SK-N-SH (cell line): ENCODE data around the gene CXXC1. TPM values are rescaled to one million over a fixed set of nuclear protein-coding genes. Genes with fewer than 3 reads are reported as not detected.

Experiments
- CTCF ChIA-PET: fragments of 300-600, 350-600 bp; formaldehyde crosslinking; extraction: SDS; loops from one replicate; lab custom pipeline; 2021; lab: Yijun Ruan, JAX
- POLR2A ChIA-PET: fragments of 350-600 bp; sonication (Branson Sonifier 250); formaldehyde crosslinking; extraction: SDS; loops from one replicate; lab custom pipeline; 2020; ENCODE audit warnings: antibody characterized with exemption, inconsistent platforms; lab: Yijun Ruan, JAX
- DNase-seq: peaks from one replicate; pipeline ENCODE4 v3.0.0; 2012
- H2AFZ ChIP-seq: fragments of 200-600 bp; sonication (generic); 2 replicates; pipeline ENCODE4 v1.8.1; 2016; ENCODE audit warnings: antibody characterized with exemption, mild to moderate bottlenecking, low read depth
- H3F3A ChIP-seq: fragments of 200-600 bp; sonication (generic); replicated peaks from 2 replicates; pipeline ENCODE3; 2016; ENCODE audit warnings: antibody characterized with exemption, mild to moderate bottlenecking; ENCODE audit not compliant: insufficient read depth
- H3K27ac ChIP-seq, 2 experiments: fragments of 200-500 bp in 1 of 2; fragments of 200-600 bp in 1 of 2; sonication (Bioruptor generic) in 1 of 2; sonication (generic), shearing (Covaris generic) in 1 of 2; 2 replicates each; pipeline versions ENCODE4 v1.5.1 to v1.6.1; 2014 to 2016; ENCODE audit warnings: low read depth in 2 of 2, inconsistent platforms in 1 of 2, low read length in 1 of 2, mild to moderate bottlenecking in 1 of 2, mixed read lengths in 1 of 2
- H3K27me3 ChIP-seq: fragments of 200-600 bp; sonication (generic), shearing (Covaris generic); 2 replicates; pipeline ENCODE4 v1.6.1; 2016; ENCODE audit warnings: mixed run types; ENCODE audit not compliant: insufficient read depth
- H3K36me3 ChIP-seq, 2 experiments: fragments of 200-500 bp in 1 of 2; fragments of 200-600 bp in 1 of 2; sonication (Bioruptor generic) in 1 of 2; sonication (generic) in 1 of 2; replicated peaks in 1 of 2; 2 replicates each; pipeline versions ENCODE3 to v1.5.1; 2014 to 2016; ENCODE audit warnings: low read length in 1 of 2, mild to moderate bottlenecking in 1 of 2; ENCODE audit not compliant: insufficient read depth in 2 of 2, control insufficient read depth in 1 of 2
- H3K4me1 ChIP-seq, 2 experiments: fragments of 200-500 bp in 1 of 2; fragments of 200-600 bp in 1 of 2; sonication (Bioruptor generic) in 1 of 2; sonication (generic), shearing (Covaris generic) in 1 of 2; 2 replicates each; pipeline versions ENCODE4 v1.5.1 to v1.6.1; 2014 to 2016; ENCODE audit warnings: low read depth in 1 of 2, low read length in 1 of 2, mixed run types in 1 of 2; ENCODE audit not compliant: insufficient read depth in 2 of 2, control insufficient read depth in 1 of 2
- H3K4me2 ChIP-seq: fragments of 200-600 bp; sonication (generic), shearing (Covaris generic); 2 replicates; pipeline ENCODE4 v1.6.1; 2017; ENCODE audit warnings: mixed run types
- H3K4me3 ChIP-seq, 2 experiments: fragments of 200-500 bp in 1 of 2; fragments of 200-600 bp in 1 of 2; sonication (Bioruptor generic) in 1 of 2; sonication (generic), shearing (Covaris generic) in 1 of 2; 2 replicates each; pipeline versions ENCODE4 v1.5.1 to v1.8.1; 2014 to 2016; ENCODE audit warnings: low read depth in 2 of 2, inconsistent platforms in 1 of 2, low read length in 1 of 2, mild to moderate bottlenecking in 1 of 2, mixed read lengths in 1 of 2, moderate library complexity in 1 of 2
- H3K79me2 ChIP-seq: fragments of 200-600 bp; sonication (generic); 2 replicates; pipeline ENCODE4 v1.8.1; 2017; ENCODE audit warnings: mild to moderate bottlenecking; ENCODE audit not compliant: insufficient read depth
- H3K9ac ChIP-seq: fragments of 200-600 bp; sonication (generic); 2 replicates; pipeline ENCODE4 v1.6.1; 2017; ENCODE audit warnings: mixed run types
- H3K9me2 ChIP-seq: fragments of 200-600 bp; sonication (generic); 2 replicates; pipeline ENCODE4 v1.6.1; 2017; ENCODE audit warnings: mixed run types
- H3K9me3 ChIP-seq: fragments of 200-600 bp; sonication (generic); 2 replicates; pipeline ENCODE4 v1.6.1; 2017; ENCODE audit warnings: mixed run types, mild to moderate bottlenecking, moderate library complexity
- H4K20me1 ChIP-seq: fragments of 200-600 bp; sonication (generic); 2 replicates; pipeline ENCODE4 v1.6.1; 2017; ENCODE audit warnings: mild to moderate bottlenecking, mixed run types; ENCODE audit not compliant: insufficient read depth
- FOSL2 ChIP-seq: IDR thresholded peaks from 2 replicates; pipeline ENCODE4 v1.4.0; 2012; ENCODE audit warnings: low read depth, mild to moderate bottlenecking, moderate library complexity, borderline replicate concordance
- GATA2 ChIP-seq: sonication (generic); formaldehyde crosslinking; IDR thresholded peaks from 2 replicates; pipeline ENCODE4 v1.5.0; 2020; ENCODE audit warnings: mild to moderate bottlenecking, missing genetic modification reagents
- JUND ChIP-seq: IDR thresholded peaks from 2 replicates; pipeline ENCODE4 v1.4.0; 2012
- NFIC ChIP-seq: IDR thresholded peaks from 2 replicates; pipeline ENCODE4 v1.4.0; 2012; ENCODE audit warnings: borderline replicate concordance
- NRF1 ChIP-seq: IDR thresholded peaks from 2 replicates; pipeline ENCODE4 v1.6.1; 2012; ENCODE audit warnings: low read depth, mild to moderate bottlenecking, low read length
- POLR2AphosphoS5 ChIP-seq: IDR thresholded peaks from 2 replicates; pipeline ENCODE4 v1.6.1; 2012; ENCODE audit warnings: low read depth, low read length
- RAD21 ChIP-seq: IDR thresholded peaks from 2 replicates; pipeline ENCODE4 v1.6.1; 2012; ENCODE audit warnings: mild to moderate bottlenecking, low read length
- RFX5 ChIP-seq: IDR thresholded peaks from 2 replicates; pipeline ENCODE4 v1.6.1; 2012; ENCODE audit warnings: mild to moderate bottlenecking, improper control_type of control experiment, low read length
- SMC3 ChIP-seq: IDR thresholded peaks from 2 replicates; pipeline ENCODE4 v1.6.1; 2012; ENCODE audit warnings: low read depth, low read length, improper control_type of control experiment
- TAF1 ChIP-seq: IDR thresholded peaks from 2 replicates; pipeline ENCODE4 v1.6.1; 2012; ENCODE audit warnings: low read depth, mild to moderate bottlenecking, low read length, moderate library complexity, borderline replicate concordance
- TCF12 ChIP-seq: IDR thresholded peaks from 2 replicates; pipeline ENCODE4 v1.4.0; 2012
- whole genome bisulfite sequencing: methylation state at CpG from one replicate; pipeline ENCODE4 v1.1.6; 2017; ENCODE audit warnings: low lambda C conversion rate; 5-methylcytosine and 5-hydroxymethylcytosine counted together
- polyA plus RNA-seq, 3 experiments: library from polyadenylated mRNA; depleted of rRNA; stranded (reverse); fragments of >200 nt; gene quantifications; 2 replicates each; pipeline ENCODE4 v1.2.3, GENCODE V29; 2012
- TF ChIP-seq, protein P1 (sequence below): fragments of 150-350 bp; IDR thresholded peaks from 2 replicates; pipeline ENCODE4 v1.6.1; 2016; ENCODE audit warnings: mild to moderate bottlenecking, low read depth, low read length
- TF ChIP-seq, protein P2 (sequence below): fragments of 200-600 bp; sonication (generic); IDR thresholded peaks from 2 replicates; pipeline ENCODE4 v1.6.1; 2017; ENCODE audit warnings: antibody characterized with exemption, mild to moderate bottlenecking, moderate library complexity
- TF ChIP-seq, protein P3 (sequence below): IDR thresholded peaks from 2 replicates; pipeline ENCODE4 v1.4.0; 2012; ENCODE audit warnings: low read depth, borderline replicate concordance
- TF ChIP-seq, protein P4 (sequence below): IDR thresholded peaks from 2 replicates; pipeline ENCODE4; 2012

CXXC1 gene
- polyA plus RNA-seq, 1 of the 3 experiments (the other 2 are of a cell fraction) = 128 TPM

DNA sequence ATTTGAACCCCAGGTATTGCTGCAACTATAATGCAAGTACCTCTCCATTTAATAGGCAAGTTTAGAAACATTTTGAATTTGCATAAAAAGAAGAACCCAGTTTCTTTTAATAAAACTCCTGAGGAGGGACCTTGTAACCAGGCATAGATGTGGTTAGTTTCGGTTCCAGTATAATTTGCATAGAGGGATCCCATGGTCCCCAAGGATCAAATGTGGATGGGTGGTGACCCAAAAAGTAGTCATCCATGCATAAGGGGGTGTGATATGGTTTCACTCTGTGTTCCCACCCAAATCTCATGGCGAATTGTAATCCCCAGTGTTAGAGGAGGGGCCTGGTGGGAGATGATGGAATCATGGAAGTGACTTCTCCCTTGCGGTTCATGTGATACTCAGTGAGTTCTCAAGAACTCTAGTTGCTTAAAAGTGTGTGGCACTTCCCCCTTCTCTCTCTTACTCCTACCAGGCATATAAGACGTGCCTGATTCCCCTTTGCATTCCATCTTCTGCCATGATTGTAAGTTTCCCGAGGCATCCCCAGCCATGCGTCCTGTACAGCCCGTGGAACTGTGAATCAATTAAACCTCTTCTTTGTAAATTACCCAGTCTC lies 47.2 kb upstream of the CXXC1 start:
- Histone ChIP-seq H3K9me2 (no peaks in the 10 kb centered on the region), H2AFZ (no peak overlapping the region), H3K27me3 (no peaks in the 10 kb centered on the region), H3F3A (no peaks in the 10 kb centered on the region), H3K9ac (no peak overlapping the region), H3K4me2 (no peak overlapping the region), H3K4me1 (peaks cover 0 to 18% of the 10 kb centered on the region in 2 experiments; a peak in 1 of 4 replicates), H3K79me2 (no peaks in the 10 kb centered on the region), H3K36me3 (no peaks in the 10 kb centered on the region), H3K9me3 (no peaks in the 10 kb centered on the region), H3K4me3 (no peak overlapping the region), H3K27ac (no peak overlapping the region), H4K20me1 (no peaks in the 10 kb centered on the region)
- TF ChIP-seq, protein P1, sequence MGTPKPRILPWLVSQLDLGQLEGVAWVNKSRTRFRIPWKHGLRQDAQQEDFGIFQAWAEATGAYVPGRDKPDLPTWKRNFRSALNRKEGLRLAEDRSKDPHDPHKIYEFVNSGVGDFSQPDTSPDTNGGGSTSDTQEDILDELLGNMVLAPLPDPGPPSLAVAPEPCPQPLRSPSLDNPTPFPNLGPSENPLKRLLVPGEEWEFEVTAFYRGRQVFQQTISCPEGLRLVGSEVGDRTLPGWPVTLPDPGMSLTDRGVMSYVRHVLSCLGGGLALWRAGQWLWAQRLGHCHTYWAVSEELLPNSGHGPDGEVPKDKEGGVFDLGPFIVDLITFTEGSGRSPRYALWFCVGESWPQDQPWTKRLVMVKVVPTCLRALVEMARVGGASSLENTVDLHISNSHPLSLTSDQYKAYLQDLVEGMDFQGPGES = no peak
- TF ChIP-seq, protein P2, sequence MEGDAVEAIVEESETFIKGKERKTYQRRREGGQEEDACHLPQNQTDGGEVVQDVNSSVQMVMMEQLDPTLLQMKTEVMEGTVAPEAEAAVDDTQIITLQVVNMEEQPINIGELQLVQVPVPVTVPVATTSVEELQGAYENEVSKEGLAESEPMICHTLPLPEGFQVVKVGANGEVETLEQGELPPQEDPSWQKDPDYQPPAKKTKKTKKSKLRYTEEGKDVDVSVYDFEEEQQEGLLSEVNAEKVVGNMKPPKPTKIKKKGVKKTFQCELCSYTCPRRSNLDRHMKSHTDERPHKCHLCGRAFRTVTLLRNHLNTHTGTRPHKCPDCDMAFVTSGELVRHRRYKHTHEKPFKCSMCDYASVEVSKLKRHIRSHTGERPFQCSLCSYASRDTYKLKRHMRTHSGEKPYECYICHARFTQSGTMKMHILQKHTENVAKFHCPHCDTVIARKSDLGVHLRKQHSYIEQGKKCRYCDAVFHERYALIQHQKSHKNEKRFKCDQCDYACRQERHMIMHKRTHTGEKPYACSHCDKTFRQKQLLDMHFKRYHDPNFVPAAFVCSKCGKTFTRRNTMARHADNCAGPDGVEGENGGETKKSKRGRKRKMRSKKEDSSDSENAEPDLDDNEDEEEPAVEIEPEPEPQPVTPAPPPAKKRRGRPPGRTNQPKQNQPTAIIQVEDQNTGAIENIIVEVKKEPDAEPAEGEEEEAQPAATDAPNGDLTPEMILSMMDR = no peak
- no peak for TF ChIP-seq RAD21
- no peak for TF ChIP-seq TCF12
- TF ChIP-seq FOSL2 = no peak
- no peak for TF ChIP-seq JUND
- TF ChIP-seq NFIC = no peak
- TF ChIP-seq, protein P3, sequence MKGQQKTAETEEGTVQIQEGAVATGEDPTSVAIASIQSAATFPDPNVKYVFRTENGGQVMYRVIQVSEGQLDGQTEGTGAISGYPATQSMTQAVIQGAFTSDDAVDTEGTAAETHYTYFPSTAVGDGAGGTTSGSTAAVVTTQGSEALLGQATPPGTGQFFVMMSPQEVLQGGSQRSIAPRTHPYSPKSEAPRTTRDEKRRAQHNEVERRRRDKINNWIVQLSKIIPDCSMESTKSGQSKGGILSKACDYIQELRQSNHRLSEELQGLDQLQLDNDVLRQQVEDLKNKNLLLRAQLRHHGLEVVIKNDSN = no peak
- TF ChIP-seq RFX5 = no peak
- ChIA-PET CTCF (no interaction called here), POLR2A (no interaction called here)
- DNase-seq = no peak
- WGBS = 54% methylated on average over 7 of the region's 7 CpGs

DNA sequence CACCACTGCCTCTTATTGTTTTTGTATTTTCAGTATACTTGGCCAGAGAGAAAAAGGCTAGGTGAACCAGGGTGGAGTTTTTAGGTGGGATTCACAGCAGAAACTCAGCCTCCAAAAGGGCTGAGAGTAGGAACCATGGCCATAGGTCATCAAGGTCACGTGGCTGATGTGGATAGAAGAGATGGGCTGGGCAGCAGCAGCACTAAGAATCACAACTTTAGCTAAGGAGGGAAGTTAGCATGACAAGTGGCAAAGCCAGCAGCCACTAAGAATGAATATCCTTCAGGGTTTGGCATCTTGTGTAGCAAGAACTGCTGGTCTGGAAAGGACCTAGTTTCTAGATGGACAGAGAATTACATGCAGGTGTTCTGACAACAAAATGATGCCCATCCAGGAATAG lies 44.2 kb upstream of the CXXC1 start:
- no peak overlapping the region for H3K27ac ChIP-seq
- no peak overlapping the region for H3K4me3 ChIP-seq
- H3K4me1 ChIP-seq = no peaks in the 10 kb centered on the region; a peak in 1 of 4 replicates
- WGBS = 11% methylated on average over 1 of the region's 1 CpG
- H3K4me2 ChIP-seq = no peak overlapping the region
- H2AFZ ChIP-seq = no peak overlapping the region
- POLR2A ChIA-PET = interaction anchor here (0.7 kb wide), 1 partner anchor 1337 kb away, joined by 3 read pairs; no protein-coding TSS in a partner anchor
- no peak for DNase-seq
- H3K9me3 ChIP-seq = no peaks in the 10 kb centered on the region
- no peaks in the 10 kb centered on the region for H4K20me1 ChIP-seq
- no peak overlapping the region for H3K9ac ChIP-seq
- CTCF ChIA-PET = no interaction called here
- no peaks in the 10 kb centered on the region for H3K79me2 ChIP-seq
- TF ChIP-seq NRF1 = no peak
- TF ChIP-seq, protein P4, sequence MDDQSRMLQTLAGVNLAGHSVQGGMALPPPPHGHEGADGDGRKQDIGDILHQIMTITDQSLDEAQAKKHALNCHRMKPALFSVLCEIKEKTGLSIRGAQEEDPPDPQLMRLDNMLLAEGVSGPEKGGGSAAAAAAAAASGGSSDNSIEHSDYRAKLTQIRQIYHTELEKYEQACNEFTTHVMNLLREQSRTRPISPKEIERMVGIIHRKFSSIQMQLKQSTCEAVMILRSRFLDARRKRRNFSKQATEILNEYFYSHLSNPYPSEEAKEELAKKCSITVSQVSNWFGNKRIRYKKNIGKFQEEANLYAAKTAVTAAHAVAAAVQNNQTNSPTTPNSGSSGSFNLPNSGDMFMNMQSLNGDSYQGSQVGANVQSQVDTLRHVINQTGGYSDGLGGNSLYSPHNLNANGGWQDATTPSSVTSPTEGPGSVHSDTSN = no peak
- TF ChIP-seq POLR2AphosphoS5 = no peak
- no peak for TF ChIP-seq JUND
- TF ChIP-seq TCF12 = no peak
- no peak for TF ChIP-seq TAF1
- TF ChIP-seq SMC3 = no peak
- TF ChIP-seq GATA2 (CRISPR knock-in tag) = no peak
- no peaks in the 10 kb centered on the region for H3K27me3 ChIP-seq
- no peaks in the 10 kb centered on the region for H3K9me2 ChIP-seq
- no peaks in the 10 kb centered on the region for H3F3A ChIP-seq
- no peaks in the 10 kb centered on the region for H3K36me3 ChIP-seq
